IPS DF 4.7 (cell line): ENCODE measurements around the gene SPRR3.

ENCODE experiments used
- DNase-seq: peaks from one replicate; pipeline ENCODE4 v3.0.0-alpha.2; 2013; ENCODE audit warnings: low spot score; ENCODE audit errors: extremely low read depth

The SPRR3 gene

GRCh38 chr1:153049211-153049610 lies 47.7 kb downstream of the SPRR3 start:
- DNase-seq, result no peak
